Measurements from ENCODE around the gene HEBP2. TPM values are rescaled to one million over a fixed set of nuclear protein-coding genes. Genes with fewer than 3 reads are reported as not detected.
"Not testable (repeated sequence)": the region's sequence is repeated elsewhere in the genome, so short reads cannot be mapped to it uniquely, and the experiment has no call there.

The HEBP2 gene
- total RNA-seq, 2 donors from 2014 or later, result 14.4 to 17.2 TPM

- ATAC-seq (peak in 1 of 2 donors; percentile 36), DNase-seq (ENCODE audit: low spot score) (no peak)
- no peaks in the 10 kb centered on the region for H3K9me3 Mint-ChIP-seq
- H3K27me3 Mint-ChIP-seq, result peaks cover 0 to 1% of the 10 kb centered on the region in 2 donors
- H3K36me3 Mint-ChIP-seq, result no peaks in the 10 kb centered on the region
- peaks cover 4% of the 10 kb centered on the region in 2 donors for H3K4me1 Mint-ChIP-seq (ENCODE audit: low read depth in 2 of 2)
- H3K4me3 Mint-ChIP-seq, result no peak overlapping the region
- no peak overlapping the region for H3K27ac Mint-ChIP-seq
Measured at GRCh38 chr6:138424004-138424904, 20.2 kb downstream of the HEBP2 start.

GRCh38 chr6:138425256-138425655, 21.2 kb downstream of the HEBP2 start:
- H3K27me3 Mint-ChIP-seq; H3K9me3 Mint-ChIP-seq; ATAC-seq; H3K4me3 Mint-ChIP-seq; H3K36me3 Mint-ChIP-seq; H3K27ac Mint-ChIP-seq; H3K4me1 Mint-ChIP-seq (ENCODE audit: low read depth in 2 of 2); DNase-seq (ENCODE audit: low spot score): not testable (repeated sequence)

GRCh38 chr6:138426500-138427123, 22.6 kb downstream of the HEBP2 start:
- Mint-ChIP-seq H3K4me1 (ENCODE audit: low read depth in 2 of 2) (peaks cover 4% of the 10 kb centered on the region in 2 donors), H3K27me3 (peaks cover 0 to 7% of the 10 kb centered on the region in 2 donors), H3K27ac (no peak overlapping the region), H3K36me3 (no peaks in the 10 kb centered on the region), H3K9me3 (no peaks in the 10 kb centered on the region), H3K4me3 (no peak overlapping the region)
- DNase-seq (ENCODE audit: low spot score), result no peak
- no peak for ATAC-seq

GRCh38 chr6:138427701-138428100, 23.7 kb downstream of the HEBP2 start:
- H3K27me3 Mint-ChIP-seq, result peaks cover 0 to 7% of the 10 kb centered on the region in 2 donors
- no peak for ATAC-seq
- peaks cover 4% of the 10 kb centered on the region in 2 donors for H3K4me1 Mint-ChIP-seq (ENCODE audit: low read depth in 2 of 2)
- no peak overlapping the region for H3K27ac Mint-ChIP-seq
- H3K4me3 Mint-ChIP-seq, result no peak overlapping the region
- H3K36me3 Mint-ChIP-seq, result no peaks in the 10 kb centered on the region
- no peaks in the 10 kb centered on the region for H3K9me3 Mint-ChIP-seq
- no peak for DNase-seq (ENCODE audit: low spot score)

DNA sequence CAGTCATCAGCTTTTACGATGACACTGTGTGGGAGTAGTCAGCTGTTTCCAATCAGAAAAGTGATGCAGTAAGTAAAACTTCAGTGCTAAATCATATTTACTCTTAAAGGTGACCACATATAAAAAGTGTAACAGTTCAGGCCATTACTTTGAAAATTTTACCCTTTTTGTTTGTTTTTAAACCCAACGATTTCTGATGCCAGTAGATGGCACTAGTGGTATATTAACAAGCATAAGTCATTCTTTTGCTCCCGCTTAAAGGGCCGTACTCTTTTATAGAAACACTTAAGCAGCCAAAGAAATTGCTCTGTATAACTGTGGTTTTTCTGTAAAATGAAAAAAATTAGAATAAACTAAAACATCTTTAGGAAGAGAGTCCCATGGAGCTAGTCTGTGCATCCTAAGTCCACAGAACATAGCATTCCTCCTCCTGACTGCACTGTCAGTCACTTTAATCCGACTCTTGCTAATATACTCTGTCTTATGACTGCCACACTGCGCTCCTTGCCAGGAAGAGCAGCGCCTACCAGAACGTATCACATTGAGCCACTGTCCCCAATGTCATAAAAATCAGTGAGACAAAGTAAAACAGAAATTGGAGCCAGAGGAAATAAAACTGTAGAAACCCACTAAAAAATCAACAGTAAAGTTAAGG, 25.0 kb downstream of the HEBP2 start:
- Mint-ChIP-seq H3K27me3 (peaks cover 0 to 9% of the 10 kb centered on the region in 2 donors), H3K36me3 (no peaks in the 10 kb centered on the region), H3K9me3 (no peaks in the 10 kb centered on the region), H3K4me3 (no peak overlapping the region), H3K4me1 (ENCODE audit: low read depth in 2 of 2) (no peaks in the 10 kb centered on the region), H3K27ac (no peak overlapping the region)
- DNase-seq (ENCODE audit: low spot score) (no peak), ATAC-seq (no peak)

DNA sequence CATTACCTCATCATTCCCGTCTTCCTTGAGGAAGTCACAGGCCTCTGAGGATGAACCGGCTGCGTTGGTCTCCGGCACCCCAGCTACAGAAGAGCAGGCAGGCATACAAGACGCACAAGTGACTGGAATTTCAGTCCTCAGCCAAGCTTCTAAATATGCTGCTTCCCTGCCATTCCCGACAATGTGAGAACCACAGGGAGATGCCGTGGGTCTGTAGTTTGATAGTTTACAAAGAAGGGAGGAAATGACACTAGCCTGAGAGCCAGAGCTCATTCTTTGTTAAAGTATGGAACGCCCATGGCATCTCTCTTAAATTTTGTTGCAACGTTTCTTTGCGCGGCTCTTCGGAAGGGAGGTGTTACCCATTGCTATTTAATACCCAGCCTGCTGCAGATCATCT, 25.7 kb downstream of the HEBP2 start:
- Mint-ChIP-seq H3K4me3 (no peak overlapping the region), H3K27me3 (peaks cover 0 to 9% of the 10 kb centered on the region in 2 donors), H3K4me1 (ENCODE audit: low read depth in 2 of 2) (no peaks in the 10 kb centered on the region), H3K27ac (no peak overlapping the region), H3K36me3 (no peaks in the 10 kb centered on the region), H3K9me3 (no peaks in the 10 kb centered on the region)
- DNase-seq (ENCODE audit: low spot score), result no peak
- ATAC-seq, result no peak

DNA sequence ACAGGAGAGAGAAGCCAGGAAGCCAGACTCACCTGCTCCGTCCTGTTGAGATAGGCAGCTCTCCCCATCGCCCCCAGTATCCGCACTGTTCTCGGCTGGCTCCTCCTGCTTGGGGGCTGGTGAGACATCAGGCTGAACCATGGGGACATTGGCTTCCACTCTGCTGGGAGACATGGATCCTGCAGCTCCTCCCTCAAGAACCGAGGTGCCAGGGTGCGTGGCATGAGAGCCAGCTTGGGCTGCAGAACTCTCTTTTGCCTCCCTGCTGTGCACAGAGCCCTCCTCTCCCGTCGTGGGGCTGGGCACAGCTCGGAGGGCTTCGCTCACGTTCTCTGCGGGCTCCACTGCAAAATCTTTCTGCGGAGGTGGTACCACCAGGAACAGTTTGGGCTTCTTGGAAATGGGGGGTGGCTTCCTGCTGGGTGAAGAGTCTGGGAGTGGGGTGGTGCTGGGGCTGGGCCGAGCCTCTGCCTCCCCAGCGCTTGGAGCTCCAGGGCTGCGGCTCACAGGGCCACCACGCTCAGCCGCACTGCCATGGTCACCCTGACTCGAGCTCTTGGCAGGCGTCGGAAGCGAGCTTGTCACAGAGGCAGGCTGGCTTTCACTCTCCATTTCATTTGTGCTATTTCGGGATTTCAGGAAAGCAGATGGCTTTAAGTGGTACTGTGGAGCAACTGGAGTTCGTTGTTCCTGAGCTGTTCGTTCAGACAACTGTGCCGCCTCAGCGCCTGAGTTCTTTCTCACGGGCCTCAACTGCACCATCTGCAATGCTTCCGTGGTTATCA, 26.5 kb downstream of the HEBP2 start:
- Mint-ChIP-seq H3K4me3 (no peak overlapping the region), H3K27me3 (peaks cover 0 to 9% of the 10 kb centered on the region in 2 donors), H3K4me1 (ENCODE audit: low read depth in 2 of 2) (no peaks in the 10 kb centered on the region), H3K9me3 (no peaks in the 10 kb centered on the region), H3K27ac (no peak overlapping the region), H3K36me3 (no peaks in the 10 kb centered on the region)
- ATAC-seq (peak in 1 of 2 donors; percentile 30), DNase-seq (ENCODE audit: low spot score) (no peak)

GRCh38 chr6:138431256-138432062, 27.4 kb downstream of the HEBP2 start:
- Mint-ChIP-seq H3K4me1 (ENCODE audit: low read depth in 2 of 2) (no peaks in the 10 kb centered on the region), H3K36me3 (no peaks in the 10 kb centered on the region), H3K4me3 (no peak overlapping the region), H3K9me3 (no peaks in the 10 kb centered on the region), H3K27me3 (peaks cover 0 to 9% of the 10 kb centered on the region in 2 donors), H3K27ac (no peak overlapping the region)
- DNase-seq (ENCODE audit: low spot score) (no peak), ATAC-seq (peak in 1 of 2 donors; percentile 13)

DNA sequence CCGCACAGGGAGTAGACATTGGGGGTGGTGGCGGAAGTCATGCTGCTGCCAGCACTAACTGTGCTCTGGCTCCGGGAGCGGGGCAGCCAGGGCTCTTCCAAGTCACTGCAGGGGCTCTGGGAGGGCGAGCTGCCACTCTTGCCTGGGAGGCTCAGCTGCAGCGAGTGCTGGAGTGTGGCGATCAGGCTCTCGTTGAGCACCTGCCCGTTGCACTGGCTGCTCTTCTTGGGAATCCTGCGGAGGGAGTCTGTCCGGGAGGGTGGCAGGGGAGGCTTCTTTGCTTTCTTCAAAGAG, 28.0 kb downstream of the HEBP2 start:
- no peak for DNase-seq (ENCODE audit: low spot score)
- Mint-ChIP-seq H3K36me3 (no peaks in the 10 kb centered on the region), H3K27ac (no peak overlapping the region), H3K27me3 (peaks cover 0 to 9% of the 10 kb centered on the region in 2 donors), H3K9me3 (no peaks in the 10 kb centered on the region), H3K4me1 (ENCODE audit: low read depth in 2 of 2) (no peaks in the 10 kb centered on the region), H3K4me3 (no peak overlapping the region)
- peak in 1 of 2 donors; percentile 46 for ATAC-seq

- Mint-ChIP-seq H3K4me3 (no peak overlapping the region), H3K9me3 (no peaks in the 10 kb centered on the region), H3K27ac (no peak overlapping the region), H3K36me3 (no peaks in the 10 kb centered on the region), H3K27me3 (peaks cover 0 to 9% of the 10 kb centered on the region in 2 donors), H3K4me1 (ENCODE audit: low read depth in 2 of 2) (no peaks in the 10 kb centered on the region)
- DNase-seq (ENCODE audit: low spot score) (no peak), ATAC-seq (no peak)
Measured at GRCh38 chr6:138434096-138434495, 30.1 kb downstream of the HEBP2 start.

DNA sequence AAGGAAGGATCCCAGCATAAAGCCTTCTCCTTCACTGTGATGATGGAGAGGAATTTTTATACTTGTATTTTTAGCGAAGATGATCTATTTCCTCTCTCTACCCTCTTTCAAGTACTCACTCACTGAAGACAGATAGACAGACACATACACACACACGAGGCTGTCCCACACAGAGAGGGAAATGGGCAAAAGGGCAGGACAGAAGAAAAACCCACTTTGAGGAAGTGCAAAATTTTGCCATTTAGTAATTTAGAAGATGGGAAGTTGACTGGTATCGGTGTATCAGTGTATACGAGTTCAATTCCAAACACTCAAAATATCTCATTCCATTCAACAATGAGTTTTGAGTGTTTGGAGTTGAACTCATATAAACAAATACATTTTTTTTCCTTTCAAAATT, 30.9 kb downstream of the HEBP2 start:
- Mint-ChIP-seq H3K27me3 (peaks cover 0 to 6% of the 10 kb centered on the region in 2 donors), H3K36me3 (no peaks in the 10 kb centered on the region), H3K4me1 (ENCODE audit: low read depth in 2 of 2) (no peaks in the 10 kb centered on the region), H3K27ac (no peak overlapping the region), H3K4me3 (no peak overlapping the region), H3K9me3 (no peaks in the 10 kb centered on the region)
- no peak for ATAC-seq
- DNase-seq (ENCODE audit: low spot score), result no peak

DNA sequence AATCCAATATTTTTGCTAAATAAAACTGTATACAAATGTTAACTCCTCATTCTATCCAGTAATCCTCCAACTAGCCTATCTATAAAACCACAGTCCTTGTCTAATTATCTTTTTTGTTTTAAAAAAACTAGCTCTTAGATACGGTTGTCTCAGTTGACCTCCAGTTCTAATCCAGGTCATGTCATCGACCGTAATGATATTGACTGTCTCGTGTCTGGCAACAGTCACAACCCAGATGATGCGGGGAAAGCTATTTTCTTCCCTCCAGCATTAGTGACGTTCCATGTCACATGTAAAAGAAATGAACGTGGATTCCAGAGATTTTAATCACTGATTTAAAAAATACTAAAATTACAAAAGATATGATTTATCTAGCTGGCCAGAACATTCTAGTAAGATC, 35.5 kb downstream of the HEBP2 start:
- no peak overlapping the region for H3K4me3 Mint-ChIP-seq
- H3K4me1 Mint-ChIP-seq (ENCODE audit: low read depth in 2 of 2), result no peaks in the 10 kb centered on the region

DNA sequence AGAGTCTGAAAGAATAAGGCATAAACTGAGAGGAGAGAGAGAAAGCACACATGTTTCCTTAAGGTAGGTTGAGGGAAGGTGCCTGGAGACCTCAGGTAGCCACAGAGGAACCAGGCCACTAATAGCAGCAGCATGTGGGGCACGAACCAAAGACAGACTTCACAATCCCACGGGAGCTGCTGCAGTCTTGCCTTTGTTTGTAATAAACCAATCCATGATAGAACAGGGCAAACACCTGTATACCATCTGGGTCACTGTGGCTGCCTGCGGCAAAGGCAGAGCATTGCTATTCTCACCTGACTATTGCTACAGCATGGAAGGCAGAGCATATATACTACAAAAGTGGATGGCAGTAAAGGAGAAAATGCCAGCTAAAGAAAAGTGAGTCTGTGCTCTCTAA, 36.3 kb downstream of the HEBP2 start:
- ATAC-seq, result no peak

More for the DNA sequence above, 35.5 kb downstream of the HEBP2 start:
- Mint-ChIP-seq H3K36me3 (no peaks in the 10 kb centered on the region), H3K27ac (no peak overlapping the region), H3K27me3 (peaks cover 0 to 5% of the 10 kb centered on the region in 2 donors), H3K9me3 (no peaks in the 10 kb centered on the region)
- ATAC-seq (no peak), DNase-seq (ENCODE audit: low spot score) (no peak)

More for the DNA sequence above, 36.3 kb downstream of the HEBP2 start:
- peaks cover 0 to 5% of the 10 kb centered on the region in 2 donors for H3K27me3 Mint-ChIP-seq
- no peaks in the 10 kb centered on the region for H3K9me3 Mint-ChIP-seq
- H3K36me3 Mint-ChIP-seq, result no peaks in the 10 kb centered on the region
- no peak for DNase-seq (ENCODE audit: low spot score)
- H3K4me1 Mint-ChIP-seq (ENCODE audit: low read depth in 2 of 2), result no peaks in the 10 kb centered on the region
- no peak overlapping the region for H3K4me3 Mint-ChIP-seq
- no peak overlapping the region for H3K27ac Mint-ChIP-seq

Measured in natural killer cell treated with Interleukin-12 subunit alpha and Interleukin-12 subunit beta and Interleukin-15 and Interleukin-18, amount 100 ng/mL, for 72 hours (primary cell).